ENCODE results near the gene PDP2.
"Not testable (repeated sequence)": the region's sequence is repeated elsewhere in the genome, so short reads cannot be mapped to it uniquely, and the experiment has no call there.

The PDP2 gene

DNA sequence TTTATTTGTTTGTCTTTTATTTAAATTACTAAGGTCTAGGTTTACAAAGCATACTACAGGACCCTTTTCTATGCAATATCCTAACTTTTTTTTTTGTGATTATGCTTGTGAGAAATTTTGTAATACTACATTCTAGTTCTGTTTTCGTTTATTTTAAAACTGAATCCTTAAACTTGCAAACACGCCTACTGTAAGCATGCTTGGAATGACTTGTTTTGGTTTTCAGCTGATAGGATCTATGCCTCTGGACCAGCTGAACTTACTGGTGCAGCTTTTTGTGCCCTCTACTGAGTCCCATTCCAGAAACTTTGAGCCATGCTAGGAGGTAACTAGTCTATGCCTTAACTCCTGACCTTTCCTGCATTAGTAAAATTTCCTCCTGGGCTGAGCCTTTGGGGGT is 6.0 kb downstream of the PDP2 start:
- no peak for DNase-seq (ENCODE audit: low read depth in 2 of 2)

DNA sequence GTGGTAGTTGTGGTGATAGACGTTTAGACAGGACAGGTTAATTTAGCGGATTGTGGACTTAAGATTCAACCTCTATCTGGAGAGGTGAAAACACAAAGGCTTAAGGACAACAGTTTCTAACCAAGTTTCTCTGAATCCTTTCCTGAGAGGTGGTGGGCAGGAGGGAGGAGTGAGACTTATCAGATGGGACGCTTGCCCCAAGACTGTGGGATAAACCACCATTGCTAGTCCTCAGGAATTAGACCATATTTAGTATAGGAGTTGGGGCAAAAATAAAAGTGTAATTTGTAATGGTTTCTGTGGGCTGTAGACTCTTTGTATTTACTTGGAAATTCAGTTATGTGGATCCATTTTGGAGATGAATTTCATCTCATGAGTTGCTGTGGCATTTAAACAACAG is 6.6 kb downstream of the PDP2 start:
- DNase-seq (ENCODE audit: low read depth in 2 of 2) = no peak

DNA sequence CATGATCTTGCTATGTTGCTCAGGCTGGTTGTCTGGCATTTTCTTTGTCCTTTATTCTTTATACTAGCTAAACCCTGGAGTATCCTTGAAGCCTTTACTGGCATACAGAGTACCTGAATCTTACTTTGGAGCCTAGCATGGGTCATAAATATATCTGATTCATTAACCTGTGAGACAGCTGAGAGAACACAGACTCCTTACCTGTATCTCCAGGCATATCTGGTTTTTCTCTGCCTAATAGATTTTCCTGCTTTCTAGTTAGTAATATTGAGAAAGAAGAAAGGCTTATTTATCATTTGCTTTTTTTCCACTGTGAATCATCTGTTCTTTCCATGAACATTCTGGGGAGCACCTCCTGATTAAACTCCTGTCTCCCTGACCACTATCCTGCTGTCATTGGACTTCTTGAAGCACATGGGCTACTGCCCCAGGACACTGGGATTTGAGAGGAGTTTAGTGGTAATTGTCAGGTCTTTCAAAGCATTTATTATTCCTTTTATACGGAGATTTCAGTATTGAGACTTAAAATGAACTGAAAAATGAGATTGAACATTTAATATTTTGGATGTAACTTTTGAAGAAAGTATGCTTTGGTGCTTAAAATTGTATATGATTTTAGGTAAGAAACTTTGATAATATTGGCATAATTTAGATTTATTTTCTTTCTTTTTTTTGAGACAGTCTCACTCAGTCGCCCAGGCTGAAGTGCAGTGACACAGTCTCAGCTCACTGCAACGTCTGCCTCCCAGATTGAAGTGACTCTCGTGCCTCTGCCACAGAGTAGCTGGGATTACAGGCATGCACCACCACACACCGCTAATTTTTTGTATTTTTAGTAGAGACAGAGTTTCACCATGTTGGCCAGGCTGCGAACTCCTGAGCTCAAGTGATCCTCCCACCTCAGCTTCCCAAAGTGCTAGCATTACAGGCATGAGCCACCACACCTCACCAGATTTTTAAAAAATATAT is 8.6 kb downstream of the PDP2 start:
- no peak for DNase-seq (ENCODE audit: low read depth in 2 of 2)

DNA sequence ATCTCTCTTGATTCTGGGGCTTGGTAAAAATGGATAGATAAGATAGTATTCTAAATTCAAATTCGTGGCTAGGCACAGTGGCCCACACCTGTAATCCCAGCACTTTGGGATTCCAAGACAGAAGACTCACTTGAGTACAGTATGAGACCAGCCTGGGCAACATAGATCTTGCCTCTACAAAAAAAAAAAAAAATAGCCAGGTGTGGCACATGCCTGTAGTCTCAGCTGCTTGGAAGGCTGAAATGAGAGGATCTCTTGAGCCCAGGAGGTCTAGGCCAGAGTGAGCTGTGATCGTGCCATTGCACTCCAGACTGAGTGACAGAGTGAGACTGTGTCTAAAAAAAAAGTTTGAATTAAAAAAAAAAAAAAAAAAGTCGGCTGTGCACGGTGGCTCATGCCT is 9.3 kb downstream of the PDP2 start:
- DNase-seq (ENCODE audit: low read depth in 2 of 2) = no peak

DNA sequence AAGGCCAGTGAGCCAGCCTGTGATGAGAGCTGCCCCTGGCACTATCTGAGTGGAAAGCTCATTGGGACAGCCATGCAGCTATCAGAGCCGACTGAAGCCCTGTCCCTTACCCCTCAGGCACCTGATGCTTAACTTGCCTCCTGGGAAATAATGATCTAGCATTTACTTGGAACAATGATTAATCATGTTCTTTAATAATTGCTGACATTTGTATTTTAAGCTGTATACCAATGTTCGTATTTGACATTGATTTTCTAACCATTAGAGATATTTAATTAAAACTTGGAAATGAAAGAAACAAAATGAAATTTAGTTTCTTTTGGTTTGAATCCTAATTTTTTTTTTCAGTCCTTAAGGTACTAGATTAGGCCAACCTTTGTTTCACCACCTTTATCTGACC is 10.5 kb downstream of the PDP2 start:
- DNase-seq (ENCODE audit: low read depth in 2 of 2) = no peak

DNA sequence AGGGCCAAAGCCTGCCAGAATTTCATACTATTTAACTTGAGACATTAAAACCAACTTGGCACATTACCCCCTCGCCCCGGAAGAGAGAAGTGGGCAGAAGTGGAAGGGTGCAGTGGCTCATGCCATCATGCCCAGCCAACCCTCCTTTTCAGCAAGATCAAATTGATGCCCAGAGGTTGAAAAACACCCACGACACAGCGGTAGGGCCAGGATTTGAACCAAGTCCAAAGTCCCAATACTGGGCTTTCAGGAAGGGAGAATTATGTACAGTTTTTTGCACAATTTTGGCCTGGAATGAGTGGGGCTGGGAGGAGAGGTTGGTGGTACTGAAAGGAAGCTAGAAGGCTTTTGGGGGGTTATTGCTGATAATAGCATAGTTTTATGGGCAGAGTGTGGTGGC is 11.0 kb downstream of the PDP2 start:
- no peak for DNase-seq (ENCODE audit: low read depth in 2 of 2)

DNA sequence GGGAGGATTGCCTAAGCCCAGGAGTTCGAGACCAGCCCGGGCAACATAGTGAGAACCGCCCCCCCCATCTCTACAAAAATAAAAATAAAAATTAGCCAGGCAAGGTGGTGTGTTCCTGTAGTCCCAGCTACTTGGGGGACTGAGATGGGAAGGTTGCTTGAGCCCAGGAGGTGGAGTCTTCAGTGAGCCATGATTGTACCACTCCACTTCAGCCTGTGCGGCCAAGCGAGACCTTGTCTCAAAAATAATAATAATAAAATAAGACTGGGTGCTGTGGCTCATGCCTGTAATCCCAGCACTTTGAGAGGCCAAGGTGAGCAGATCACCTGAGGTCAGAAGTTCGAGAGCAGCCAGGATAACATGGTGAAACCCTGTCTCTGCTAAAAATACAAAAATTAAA is 11.5 kb downstream of the PDP2 start:
- DNase-seq (ENCODE audit: low read depth in 2 of 2) = no peak

DNA sequence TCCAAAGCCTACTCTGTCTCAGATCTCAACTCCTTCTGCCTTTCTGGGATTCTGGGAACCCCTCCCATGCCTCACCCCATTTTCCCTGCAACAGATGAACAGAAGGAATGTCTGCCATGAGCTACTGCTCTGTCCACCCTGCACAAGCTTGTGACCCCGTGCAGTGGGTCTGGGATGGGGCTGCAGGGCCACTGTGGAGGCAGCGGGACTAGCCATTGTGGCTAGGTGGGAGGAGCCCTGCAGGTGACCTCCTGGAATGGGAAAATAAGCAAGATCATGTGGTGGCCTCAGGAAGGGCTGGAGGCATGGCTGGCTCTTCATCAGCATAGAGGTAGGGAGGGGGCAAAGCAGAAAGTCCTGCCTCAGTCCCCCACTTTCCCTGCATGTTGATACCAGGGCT is 13.7 kb downstream of the PDP2 start:
- DNase-seq (ENCODE audit: low read depth in 2 of 2) = no peak

DNA sequence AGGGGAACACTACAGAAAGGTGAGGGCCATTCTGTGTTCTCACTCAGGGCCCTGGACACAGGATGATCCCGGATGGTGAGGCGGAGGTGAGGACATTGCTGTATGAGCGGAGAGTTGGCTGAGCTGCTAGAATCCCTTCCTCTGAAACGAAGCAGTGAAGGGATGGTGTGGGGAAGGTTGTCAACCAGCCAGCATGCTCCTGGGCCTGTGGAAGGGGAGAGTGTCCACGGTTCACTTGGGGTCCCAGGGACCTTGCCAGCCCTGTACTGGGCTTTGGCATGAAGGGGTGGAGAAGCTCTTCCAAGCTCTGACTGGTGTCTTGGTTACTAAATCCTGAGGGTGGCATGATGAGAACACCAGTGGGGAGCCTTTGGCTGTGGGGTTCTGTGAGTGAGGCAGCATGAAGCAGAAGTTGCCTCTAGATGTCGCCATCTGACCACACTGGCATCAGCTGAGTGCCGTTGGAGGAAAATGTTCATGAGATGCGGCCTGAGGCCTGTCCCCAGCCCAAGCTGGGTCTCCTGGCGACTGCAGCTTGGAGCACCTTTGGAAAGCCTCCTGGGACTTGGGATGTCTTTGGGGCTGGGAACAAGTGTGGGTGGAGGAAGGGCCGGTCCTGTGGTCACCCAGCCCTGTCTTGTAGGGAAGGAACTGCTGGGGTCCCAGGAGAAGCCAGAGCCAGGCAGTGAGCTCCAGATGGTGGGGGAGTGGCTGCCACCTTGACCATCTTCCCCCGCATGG is 14.8 kb downstream of the PDP2 start:
- DNase-seq (ENCODE audit: low read depth in 2 of 2) = no peak

DNA sequence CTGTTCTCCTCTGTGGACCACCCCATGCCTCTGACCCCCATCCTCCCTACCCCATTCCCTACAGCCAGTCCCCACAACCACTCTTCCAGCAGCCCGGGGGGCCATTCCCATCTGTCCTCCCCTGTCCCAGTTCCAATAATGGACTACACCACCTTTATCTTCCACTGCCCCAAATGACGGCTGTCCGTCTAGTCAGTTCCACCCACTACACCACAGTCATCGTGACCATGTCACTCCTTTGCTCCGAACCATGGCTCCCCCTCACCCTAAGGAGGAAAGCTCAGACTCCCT is 15.3 kb downstream of the PDP2 start:
- no peak for DNase-seq (ENCODE audit: low read depth in 2 of 2)

DNA sequence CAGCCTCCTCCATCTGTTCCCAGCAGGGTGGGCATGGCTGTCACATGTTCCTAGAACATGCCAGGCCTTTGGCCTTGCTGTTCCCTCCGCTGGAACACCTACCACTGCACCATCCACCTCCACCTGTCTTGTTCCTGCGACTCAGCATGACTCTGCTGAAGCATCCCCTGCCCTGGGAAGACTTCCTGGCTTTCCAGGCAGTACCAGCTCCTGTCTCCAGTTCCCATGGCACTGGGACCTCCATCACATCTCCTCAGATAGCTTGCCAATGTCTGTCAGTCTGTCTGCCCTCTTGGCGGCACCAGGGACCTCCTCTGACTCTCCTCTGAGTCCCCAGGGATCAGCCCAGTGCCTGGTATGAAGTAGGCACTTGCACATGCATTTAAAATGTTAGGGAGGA is 15.7 kb downstream of the PDP2 start:
- DNase-seq (ENCODE audit: low read depth in 2 of 2) = no peak

DNA sequence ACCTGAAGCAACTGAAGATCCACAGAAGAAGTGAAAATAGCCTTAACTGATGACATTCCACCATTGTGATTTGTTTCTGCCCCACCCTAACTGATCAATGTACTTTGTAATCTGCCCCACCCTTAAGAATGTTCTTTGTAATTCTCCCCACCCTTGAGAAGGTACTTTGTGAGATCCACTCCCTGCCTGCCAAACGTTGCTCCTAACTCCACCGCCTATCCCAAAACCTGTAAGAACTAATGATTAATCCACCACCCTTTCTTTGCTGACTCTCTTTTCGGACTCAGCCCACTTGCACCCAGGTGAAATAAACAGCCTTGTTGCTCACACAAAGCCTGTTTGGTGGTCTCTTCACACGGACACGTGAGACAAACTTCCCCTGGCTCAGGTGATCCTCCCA is 16.4 kb downstream of the PDP2 start:
- not testable (repeated sequence) for DNase-seq (ENCODE audit: low read depth in 2 of 2)

DNA sequence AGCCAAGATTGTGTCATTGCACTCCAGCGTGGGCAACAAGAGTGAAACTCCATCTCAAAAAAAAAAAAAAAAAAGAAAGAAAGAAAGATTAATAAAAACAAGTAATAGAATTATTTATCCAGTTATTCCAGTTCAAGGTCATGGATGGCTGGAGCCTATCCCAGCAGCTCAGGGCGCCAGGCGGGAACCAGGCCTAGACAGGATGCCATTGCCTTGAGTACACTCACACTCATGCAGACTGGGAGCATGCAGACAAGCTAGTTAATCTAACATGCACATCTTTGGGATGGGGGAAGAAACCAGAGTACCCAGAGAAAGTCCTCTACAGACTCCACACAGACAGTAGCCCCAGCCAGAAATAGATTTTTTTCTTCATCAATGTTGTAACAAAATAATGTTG is 17.9 kb downstream of the PDP2 start:
- DNase-seq (ENCODE audit: low read depth in 2 of 2) = no peak

DNA sequence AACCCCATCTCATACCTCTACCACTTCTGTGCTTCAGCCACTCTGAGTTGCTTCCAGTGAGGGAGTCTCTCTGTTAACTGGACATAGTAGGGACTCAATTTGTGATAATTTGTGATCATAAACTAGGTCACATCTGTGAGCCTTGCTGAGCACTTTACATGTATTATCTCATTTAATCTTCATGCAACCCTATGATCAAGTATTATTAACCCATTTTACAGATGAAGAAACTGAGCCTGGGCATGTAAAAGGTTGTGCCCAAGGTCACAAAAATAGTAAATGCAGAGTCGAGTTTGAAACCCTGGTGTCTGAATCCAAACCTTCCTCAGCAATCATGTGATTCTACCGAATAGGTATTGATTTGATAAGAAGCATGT is 18.6 kb downstream of the PDP2 start:
- no peak for DNase-seq (ENCODE audit: low read depth in 2 of 2)

DNA sequence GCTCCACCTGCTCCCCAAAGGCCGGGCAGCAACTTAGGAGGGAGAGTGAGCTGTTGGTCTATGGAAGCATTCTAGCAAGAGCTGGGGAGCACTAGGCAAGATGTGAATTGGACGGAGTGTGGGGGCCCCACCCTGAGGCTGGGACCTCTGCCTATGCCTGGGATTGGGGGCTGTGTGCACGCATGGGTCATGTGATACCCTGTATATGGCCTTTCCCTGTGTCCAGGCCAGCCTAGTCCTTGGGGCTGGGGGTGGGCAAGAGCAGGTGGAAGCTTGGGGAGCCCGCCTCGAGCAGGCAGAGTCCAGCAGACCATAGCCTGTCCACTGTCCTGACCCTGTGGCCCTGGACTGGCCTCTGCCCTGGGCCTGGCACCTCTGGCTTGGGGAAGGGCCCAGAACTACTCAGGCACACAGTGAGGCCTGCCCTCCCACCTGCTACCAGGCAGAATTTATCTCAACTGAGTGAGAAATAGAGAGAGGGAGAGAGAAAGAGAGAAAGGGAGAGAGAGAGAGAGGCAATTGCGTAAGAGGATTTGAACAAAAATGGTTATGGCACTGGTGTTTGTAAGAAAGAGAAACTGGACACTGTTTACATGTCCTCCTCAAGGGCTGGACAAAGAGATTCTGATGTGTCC is 19.1 kb downstream of the PDP2 start:
- no peak for DNase-seq (ENCODE audit: low read depth in 2 of 2)

DNA sequence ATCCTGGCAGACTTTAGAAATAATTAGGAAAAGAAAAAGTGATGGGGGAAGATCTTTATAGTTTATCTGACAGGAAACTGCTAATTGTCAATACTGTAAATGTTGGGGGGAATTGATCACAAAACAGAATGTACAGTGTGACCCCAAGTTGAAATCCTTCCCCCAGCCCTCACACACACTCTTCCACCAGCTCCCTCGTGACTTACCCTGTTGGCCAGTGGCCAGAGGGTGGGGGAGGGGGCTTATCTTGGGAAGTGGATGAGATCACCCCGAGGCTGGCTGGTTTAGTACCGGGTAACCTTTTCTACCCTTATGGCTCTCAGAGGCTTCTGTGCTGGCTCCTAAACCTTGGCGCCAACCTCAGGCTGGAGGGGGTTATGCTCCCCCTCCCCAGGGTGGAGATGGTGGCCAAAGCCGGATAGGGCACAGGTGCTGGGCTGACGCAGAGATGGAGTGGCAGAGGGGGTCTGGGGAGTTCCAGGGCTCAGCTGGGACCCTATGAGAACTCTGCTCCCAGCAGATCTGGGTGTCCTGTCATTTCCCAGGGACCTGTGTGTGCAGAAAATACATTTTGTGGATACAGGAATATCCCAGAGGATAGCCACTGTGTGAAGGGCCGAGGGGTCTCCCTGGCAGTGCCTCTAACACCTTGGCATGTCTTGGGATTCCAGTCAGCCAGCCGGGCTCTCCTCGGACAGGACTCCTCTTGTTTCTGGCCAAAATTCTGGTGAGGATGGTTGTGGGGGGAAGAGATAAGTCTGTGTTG is 19.8 kb downstream of the PDP2 start:
- no peak for DNase-seq (ENCODE audit: low read depth in 2 of 2)

DNA sequence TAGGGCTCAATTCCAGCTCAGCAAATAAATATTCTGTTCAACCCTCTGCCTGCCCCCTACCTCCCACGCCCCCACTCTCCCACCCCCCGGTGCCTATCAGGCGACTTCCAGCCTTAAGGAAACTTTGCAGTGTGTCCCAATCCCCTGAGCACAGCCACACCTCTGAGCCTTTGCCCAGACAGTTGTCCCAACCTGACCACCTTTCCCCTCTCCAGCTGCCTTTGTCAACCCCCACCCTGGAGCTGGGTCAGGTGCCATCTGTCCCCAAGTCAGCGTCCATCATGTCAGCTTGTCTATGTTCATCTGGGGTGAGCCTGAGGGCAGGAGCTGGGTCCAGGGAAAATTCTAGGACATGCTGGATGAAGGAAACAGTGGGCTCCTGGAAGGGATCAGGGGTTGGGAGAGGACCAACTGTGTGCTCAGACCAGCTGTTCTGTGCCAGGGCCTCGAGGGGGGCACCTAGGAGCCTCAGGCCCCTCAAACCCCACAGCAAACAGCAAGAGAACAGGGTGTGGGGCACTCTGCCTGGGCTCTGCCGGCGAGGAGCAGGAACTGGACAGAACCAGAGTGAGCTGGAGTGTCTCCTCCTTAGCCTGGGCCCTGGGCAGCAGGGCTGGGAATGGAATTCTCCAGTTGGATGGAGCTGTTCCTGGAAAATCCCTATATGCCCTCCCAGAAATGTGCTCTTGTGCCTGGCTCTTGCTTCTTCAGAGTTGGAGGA is 20.6 kb downstream of the PDP2 start:
- no peak for DNase-seq (ENCODE audit: low read depth in 2 of 2)

DNA sequence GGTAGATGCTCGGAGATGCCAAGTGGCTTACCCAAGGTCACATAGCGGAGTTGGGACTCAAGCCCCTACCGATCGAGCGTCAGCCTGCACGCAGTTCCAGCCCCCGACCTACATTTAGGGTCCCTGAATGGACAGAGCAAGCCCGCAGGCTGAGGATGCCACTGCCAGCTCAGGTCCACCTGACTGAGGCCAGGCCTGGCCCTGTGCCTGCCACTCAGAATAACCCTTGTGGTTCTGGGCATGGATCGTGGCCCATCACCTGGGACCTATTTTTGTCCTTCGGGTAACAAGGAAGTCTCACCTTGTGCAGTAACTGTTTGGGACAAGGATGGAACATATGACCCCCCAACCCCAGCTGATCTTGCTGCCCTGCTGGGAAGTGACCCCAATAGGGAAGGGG is 21.3 kb downstream of the PDP2 start:
- no peak for DNase-seq (ENCODE audit: low read depth in 2 of 2)

DNA sequence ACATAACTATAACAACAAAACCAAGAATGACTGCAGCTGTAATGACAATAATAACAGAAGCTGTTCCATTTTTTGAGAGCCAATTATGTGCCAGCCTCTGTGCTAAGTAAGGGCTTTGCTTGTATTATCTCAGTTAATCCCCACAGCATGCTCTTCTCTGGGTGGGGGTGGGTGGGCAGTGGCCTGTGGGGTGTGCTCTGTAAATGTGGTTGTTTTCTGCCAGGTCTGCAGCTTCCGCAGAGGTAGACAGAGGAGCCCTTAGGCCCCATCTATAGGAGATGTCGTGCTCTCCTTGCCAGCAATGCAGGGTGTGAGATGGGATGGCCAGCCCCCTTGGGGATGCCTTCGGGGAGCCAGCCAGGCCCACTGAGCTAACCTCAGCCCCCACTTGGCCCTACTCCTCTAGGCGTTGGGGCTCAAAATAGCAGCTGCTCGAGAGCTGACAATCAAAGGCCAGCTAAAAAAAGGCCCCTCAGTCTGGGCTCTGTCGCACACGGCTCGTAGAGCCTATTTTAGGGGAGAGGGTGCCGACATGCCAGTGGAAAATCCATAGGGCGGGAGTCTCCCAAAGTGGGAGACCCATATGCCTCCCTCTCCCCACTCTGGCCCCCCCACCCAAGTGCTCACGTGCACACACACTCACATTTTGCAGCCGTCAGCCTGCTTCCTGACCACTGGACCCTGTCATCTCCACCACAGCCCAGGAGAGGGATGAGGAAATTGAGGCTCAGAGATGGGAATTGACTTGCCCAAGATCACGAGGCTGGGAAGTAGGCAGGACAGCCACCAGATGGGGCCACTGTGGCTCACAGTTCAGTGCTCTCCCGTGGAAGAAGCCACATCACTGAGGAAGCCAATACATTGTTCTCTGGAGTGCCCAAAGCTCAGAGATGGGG is 22.6 kb downstream of the PDP2 start:
- DNase-seq (ENCODE audit: low read depth in 2 of 2) = no peak
